Measurements from ENCODE around the gene MEIOB.
"Not testable (repeated sequence)": the region's sequence is repeated elsewhere in the genome, so short reads cannot be mapped to it uniquely, and the experiment has no call there.

The MEIOB gene

DNA sequence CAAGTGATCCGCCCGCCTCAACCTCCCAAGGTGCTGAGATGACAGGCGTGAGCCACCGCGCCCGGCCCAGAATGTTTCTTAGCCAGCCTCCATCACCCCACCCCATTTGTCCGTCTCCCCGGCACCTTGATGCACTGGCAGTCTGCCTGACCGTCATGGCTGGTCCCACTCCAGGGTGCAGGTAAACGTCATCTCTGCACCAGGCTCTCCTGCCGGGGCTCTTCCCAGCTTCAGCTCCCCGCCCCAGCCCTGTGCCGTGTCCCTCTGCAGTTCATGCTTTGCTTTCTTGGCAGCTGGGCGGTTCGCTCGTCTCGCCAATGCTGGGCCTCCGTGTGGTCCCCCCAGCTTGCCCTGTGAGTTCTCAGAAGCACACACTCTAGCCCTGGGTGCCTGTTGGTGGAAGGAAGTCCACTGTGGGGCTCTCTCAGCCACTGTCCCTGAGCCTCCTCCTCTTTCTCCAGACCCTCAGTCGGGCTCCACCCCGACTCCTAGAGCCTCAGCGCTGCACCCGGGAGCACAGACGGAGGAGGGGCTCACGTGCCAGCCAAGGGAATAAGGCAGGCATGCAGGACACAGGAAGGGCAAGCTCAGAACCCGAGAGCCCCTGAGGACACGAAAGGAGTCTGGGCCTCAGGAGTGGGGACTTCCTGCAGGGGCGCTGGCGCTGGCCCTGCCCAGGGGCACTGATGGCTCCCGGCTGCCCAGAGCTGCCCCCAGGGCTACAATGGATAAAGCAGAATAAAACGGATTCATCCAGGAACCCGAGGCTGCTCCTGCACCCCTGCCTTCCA is 34.3 kb upstream of the MEIOB start:
- no peak for FAIRE-seq

DNA sequence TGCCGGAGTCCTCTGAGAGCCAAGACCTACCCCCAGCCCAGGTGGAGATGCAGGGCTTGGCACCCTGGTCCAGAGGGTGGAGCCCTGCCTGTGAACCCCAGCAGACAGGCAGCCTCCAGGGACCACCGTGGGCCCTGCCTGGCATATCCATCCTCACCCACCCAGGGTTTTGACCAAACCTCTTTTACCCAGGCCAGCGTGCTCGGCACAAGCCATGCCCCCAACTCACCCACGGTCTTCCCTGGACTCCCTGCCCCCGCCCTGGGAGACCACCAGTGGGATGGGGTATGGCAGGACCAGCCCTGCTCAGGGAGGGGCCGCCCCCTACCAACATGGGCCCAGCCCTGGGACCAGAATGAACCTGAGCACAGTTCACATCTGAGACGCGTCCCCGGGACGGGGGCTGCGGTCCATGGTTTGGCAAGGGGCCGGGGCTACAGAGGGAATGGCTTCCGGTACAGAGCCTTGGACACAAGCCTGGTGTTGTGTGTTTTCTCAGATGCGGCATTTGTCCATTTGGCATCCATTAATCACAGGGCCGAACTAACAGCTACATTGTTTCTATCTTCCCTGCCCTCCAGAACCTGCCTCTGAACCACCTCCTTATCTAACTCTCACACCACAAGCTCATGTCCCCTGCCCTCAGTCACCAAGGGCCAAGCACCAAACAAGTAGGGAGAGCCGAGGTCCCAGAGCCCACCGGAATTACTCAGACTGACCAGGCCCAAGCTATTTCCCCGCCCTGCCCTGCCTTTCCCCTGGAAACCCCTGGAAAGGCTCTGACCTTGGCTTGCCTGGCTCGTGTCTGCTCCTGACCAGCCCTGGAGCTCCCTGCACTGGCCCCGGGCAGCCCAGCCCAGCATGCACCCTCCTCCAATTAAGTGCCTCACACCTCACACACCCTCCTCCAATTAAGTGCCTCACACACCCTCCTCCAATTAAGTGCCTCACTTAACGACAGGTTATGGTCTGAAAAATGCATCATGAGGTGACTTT is 32.2 kb upstream of the MEIOB start:
- no peak for FAIRE-seq

DNA sequence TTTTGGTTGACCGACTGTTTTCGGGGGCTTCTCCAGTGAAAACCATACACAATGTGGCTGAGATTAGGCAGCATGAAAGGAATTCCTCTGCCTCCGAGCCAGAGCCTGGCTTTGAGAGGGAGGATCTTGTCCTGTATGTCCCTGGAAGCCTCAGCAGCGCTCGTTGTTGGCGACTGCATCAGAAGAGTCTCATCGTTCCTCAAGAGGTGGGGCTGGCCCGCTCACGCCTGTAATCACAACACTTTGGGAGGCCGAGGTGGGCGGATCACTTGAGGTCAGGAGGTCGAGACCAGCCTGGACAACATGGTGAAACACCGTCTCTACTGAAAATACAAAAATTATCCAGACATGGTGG is 31.2 kb upstream of the MEIOB start:
- no peak for FAIRE-seq

DNA sequence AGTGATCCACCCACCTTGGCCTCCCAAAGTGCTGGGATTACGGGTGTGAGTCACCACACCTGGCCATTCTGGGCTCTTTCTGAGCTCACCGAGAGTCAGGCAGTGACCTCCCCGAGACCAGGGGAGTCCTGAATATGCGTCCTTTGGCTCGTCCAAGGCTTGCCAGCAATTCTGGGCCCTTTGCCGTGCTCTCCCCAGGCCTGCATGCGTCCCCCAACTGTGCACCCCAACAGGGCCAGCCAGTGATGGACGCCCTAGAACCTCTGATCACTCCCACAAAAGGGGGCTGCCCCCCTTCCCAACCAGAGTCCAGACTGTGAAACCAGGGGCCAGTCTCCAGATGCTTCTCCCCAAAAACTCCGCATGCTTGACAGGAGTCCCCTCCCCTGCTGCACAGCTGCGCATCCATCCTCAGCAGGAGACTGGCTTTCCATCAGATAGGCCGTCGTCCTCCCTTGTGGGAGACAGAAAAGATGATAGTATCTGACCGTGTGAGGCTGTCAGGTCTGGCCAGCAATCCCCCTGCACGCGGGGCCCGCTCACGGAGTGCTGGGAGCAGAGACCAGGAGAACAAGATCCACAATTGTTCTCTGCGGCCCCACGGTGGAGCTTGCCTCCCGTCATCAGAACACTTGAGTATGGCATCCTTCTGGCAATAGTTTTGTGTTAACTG is 30.7 kb upstream of the MEIOB start:
- no peak for FAIRE-seq

DNA sequence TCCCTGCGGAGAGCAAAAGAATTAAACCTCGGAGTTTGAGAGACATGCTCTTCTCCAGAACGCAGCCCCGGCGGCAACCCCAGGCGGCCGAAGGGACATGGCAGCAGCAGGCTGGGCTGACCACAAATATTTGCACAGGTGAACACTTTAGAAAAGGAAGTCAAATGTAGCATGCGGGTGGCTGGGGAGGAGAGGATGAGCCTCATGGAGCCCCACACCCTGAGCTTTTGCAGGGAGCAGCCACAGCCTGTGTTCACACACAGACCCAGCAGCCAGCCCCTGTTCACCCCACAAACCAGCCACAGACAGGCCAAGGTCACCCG is 28.4 kb upstream of the MEIOB start:
- FAIRE-seq, result no peak

DNA sequence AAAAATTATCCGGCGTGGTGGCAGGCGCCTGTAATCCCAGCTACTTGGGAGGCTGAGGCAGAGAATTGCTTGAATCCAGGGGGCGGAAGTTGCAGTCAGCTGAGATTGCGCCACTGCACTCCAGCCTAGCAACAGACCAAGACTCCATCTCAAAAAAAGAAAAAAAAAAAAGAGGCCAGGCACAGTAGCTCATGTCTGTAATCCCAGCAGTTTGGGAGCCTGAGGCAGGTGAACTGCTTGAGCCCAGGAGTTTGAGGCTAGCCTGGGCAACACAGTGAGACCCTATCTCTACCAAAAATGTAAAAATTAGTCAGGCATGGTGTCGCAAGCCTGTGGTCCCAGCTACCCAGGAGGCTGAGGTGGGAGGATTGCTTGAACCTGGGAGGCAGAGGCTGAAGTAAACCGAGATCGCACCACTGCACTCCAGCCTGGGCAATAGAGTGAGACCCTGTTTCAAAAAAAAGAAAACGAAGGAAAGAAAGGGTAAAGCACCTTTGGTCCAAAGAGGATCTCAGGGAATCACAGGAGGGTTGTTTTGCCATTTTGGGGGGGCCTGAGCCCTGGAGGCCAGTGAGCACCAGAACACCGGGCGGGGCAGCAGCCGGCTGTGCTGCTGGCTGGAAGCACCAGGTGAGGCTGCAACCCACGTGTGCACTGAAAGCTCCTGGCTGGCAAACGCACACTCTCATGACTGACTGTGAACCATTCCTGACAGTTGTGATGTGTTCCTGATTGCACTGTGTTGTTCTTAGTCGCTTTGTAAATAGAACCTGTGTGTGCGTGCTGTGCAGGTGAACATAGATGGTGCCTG is 27.9 kb upstream of the MEIOB start:
- FAIRE-seq, result no peak

DNA sequence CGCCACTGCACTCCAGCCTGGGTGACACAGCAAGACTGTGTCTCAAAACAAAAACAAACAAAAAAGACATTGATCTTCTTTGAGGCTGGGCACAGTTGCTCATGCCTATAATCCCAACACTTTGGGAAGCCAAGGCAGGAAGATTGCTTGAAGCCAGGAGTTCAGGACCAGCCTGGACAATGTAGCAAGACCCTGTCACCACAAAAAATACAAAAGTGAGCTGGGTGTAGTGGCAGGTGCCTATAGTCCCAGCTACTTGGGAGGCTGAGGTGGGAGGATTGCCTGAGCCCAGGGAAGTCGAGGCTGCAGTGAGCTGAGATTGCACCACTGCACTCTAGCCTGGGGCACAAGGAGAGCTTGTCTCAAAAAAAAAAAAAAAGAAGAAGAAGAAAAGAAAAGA is 25.7 kb upstream of the MEIOB start:
- FAIRE-seq, result not testable (repeated sequence)

DNA sequence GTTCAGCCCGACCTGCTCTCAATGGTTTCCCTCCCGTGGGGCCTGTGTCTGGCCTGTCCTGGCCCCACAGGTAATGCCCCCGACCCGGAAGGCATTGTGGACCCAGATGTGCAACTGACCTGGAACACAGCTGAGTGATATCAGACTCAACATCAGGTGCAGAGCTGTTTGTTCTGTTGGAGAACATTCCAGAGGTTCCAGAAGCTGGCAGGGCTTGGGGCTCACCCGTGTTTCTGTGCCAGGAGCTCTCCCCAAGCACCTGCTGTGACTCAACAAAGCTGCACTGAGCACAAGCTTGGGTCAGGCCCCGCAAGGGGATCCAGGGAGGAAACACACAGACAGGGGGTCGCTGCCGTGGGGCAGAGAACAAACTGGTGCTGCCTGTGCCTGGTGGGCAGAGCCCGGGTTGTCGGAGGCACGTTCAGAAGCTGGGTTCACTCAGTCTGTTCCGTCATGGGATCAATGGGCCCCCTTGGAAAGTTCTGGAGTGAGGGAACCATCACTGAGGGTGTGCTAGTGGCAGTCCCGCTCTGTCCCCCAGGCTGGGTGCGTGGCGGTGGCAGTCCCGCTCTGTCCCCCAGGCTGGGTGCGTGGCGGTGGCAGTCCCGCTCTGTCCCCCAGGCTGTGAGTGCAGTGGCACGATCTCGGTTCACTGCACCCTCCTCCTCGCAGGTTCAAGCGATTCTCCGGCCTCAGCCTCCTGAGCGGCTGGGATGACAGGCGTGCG is 24.1 kb upstream of the MEIOB start:
- no peak for FAIRE-seq

DNA sequence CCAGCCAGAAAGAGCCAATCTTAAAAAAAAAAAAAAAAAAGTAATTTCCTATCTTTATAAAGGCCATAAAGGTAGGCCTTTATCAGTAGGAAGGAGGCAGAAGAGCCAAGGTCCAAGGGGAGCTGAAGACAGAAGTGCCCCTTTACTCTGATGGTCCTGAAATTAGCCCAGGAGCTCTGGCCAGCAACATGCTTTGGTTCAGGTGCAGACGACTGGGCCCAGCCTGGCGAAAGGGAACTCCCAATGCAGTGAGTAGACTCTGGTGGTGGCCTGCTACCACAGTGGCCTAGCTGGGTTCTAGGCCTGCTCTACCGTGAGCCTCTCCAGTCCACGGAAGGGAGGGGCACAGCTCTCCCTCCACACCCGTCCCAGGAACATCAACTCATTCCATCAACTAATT is 23.1 kb upstream of the MEIOB start:
- FAIRE-seq, result no peak

DNA sequence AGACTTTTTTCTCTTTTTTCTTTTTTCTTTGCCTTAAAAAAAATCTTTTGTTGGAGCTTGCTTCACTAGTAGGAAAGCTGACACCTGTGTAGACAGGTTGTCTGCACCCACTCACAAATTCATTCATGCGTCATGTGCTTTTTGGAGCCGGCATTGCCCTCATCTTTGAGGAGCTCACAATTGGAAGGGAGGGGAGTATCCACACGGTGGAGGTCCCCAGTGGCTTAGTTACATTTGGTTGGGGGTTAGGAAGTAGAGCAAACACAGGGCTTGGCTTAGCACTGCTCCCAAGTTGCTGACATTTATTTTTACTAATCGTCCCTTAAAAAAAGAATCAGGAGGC is 18.7 kb upstream of the MEIOB start:
- no peak for FAIRE-seq

DNA sequence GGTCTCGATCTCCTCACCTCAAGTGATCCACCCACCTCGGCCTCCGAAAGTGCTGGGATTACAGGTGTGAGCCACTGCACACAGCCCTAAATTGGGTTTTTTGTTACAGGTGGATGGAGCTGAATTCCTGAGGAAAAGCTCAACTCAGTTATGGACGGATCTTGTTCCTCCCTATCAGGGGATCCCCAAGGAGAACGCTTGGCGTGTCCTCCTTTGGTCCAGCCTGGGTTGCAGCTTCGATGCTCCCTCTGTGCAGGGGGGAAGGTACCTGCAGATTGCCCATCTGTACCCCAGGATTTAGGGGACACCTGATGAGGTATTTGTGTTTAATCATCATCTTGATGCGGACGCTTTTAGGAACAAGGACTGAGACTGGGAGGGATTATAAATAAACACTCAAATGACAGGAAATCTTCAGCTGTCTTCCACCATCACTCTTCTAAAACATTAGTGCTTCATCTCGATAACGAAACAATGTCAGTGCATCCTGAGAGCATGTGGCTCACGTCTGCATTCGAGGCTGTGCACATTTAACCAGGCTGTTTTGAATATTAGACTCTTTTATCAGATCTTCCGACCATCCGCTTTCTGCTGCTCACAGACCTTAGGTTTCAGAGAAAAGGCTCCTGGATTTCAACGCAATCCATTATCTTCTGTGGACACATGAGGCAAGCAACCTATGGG is 18.2 kb upstream of the MEIOB start:
- no peak for FAIRE-seq

DNA sequence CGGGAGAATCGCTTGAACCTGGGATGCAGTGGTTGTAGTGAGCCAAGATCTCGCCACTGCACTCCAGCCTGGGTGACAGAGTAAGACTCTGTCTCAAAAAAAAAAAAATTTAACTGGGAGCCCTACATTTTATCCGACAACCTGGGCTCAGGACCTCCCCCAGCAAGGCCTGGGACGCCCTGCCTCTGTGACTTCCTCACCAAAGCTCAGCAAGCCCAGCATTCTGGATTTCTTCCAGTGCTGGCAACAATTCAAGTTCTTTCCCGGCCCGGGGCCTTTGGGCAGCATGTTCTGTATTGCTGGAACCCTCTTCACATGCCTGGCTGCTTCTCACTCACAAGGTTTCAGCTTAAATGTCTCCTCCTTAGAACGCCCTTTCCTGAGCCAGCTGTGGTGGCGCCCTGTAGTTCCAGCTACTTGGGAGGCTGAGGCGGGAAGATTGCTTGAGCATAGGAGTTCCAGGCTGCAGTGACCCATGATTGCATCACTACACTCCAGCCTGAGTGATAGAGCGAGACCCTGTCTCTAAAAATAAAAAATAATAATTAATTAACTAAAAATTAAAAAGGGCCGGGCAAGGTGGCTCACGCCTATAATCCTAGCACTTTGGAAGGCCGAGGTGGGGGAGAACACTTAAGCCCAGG is 15.9 kb upstream of the MEIOB start:
- no peak for FAIRE-seq

DNA sequence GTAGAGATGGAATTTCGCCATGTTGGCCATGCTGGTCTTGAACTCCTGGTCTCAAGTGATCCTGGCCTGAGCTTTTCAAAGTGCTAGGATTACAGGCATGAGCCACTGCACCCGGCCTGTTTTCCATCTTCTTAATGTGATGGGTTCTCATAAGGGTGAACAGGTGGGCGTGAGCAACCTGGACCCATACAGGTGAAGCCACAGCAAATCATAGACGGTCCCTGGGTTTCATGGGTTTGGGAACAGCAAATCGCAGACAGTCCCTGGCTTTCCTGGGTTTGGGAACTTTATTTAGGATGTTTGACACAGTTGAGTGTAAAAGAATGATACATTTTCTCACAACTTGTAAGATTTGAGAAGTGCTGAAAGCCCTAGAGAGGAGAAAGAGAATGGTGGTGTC is 12.9 kb upstream of the MEIOB start:
- no peak for FAIRE-seq

DNA sequence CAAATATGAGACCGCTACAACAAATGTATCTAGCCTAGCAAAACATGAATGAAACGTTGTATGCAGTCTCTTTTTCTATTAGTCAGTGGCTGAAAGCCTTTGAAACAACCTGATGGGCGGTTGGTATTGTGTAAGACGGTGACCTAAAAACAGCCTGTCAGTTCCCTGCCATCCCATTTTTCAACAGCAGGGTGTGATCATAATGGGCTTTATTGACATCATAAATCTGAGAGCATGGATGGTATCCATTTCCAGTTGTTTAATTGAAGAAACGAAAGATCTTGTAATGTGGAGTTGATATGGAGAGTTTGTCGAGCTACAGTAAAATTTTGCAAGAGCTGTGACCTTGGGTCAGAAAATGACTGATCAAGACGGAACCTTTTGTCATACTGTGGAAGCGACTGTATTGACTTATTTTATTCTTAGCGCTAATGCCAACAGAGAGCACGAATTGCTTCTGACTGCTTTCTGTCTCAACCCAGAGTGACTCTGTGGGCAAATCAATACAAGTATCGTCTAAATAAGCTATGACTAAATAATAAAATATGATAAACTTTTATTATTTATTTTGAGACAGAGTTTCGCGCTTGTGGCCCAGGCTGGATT is 12.3 kb upstream of the MEIOB start:
- FAIRE-seq, result no peak

DNA sequence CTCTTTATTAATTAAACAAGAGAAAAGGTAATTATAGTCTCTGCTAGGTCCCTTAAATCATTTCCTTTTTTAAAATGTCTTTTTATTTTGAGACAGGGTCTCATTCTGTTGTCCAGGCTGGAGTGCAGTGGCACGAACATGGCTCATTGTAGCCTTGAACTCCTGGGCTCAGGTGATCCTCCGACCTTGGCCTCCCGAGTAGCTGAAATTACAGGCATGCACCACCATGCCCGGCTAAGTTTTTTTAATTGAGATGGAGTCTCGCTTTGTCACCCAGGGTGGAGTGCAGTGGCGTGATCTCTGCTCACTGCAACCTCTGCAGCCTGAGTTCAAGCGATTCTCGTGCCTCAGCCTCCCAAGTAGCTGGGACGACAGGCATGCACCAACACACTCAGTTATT is 9.2 kb upstream of the MEIOB start:
- not testable (repeated sequence) for FAIRE-seq

DNA sequence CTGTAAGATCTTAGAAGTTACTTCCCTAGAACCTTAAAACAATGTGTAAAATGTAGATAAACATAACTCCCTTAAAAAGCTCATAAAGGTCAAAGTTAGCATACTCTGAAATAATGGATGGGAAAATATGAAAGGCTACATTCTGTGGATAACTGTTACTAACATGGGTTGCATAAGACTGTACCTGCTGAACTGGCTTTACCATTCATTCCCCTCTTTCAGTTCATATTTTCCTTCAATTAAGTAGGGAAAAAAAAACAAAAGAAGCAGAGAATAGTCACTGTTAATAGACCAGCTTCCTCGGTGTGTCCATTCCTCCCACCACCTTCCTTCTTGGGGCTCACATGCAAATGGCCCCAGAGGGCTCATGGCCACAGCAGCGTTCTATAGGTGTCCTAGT is 7.5 kb upstream of the MEIOB start:
- no peak for FAIRE-seq

DNA sequence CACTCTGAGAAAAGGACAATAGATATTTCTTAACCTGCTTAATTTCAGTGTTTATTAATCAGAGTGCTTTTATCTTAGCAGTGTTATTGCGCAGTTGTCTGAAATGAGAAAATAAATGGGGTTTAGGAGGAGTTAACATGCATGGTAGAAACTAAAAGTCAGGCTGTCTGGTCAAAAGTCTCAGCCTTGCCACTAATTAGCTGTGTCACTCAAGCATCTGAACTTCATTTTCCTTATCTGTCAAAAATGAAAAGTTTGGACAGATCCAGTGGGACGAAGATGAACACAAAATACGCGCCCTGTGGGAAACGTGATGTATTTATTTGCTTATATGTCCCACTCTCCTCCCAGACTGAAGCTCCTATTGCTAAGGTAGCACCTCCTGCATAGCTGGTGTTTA is 6.3 kb upstream of the MEIOB start:
- FAIRE-seq, result no peak

DNA sequence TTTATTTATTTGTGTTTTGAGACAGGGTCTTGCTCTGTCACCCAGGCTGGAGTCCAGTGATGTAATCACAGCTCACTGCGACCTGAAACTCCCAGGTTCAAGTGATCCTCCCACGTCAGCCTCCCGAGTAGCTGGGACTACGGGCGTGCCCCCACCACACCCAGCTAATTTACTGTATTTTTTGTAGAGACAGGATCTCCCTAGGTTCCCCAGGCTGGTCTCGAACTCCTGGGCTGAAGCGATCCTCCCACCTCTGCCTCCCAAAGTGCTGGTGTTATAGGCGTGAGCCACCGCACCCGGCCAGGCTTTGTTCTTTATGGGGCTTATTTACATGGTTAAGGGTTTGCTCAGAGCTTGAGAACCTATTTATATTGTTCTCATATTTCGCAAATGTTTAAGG is 5.8 kb upstream of the MEIOB start:
- no peak for FAIRE-seq

DNA sequence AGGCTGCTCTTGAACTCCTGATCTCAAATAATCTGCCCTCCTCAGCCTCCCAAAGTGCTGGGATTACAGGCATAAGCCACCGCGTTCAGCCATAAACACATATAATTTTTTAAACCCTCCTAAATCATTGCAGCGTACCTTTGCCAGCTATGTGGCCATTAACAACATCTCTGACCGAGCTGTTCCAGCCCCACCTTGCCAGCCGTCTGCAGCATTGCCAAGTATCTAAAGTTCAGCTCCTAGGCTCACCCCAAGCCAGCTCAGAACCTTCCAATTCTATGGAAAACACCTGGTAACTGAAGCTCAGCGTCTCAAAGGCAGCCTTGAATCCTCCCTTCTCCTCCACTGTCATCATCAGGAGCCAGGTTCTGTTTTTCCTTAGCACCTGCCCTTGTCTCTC is 5.1 kb upstream of the MEIOB start:
- FAIRE-seq, result no peak

DNA sequence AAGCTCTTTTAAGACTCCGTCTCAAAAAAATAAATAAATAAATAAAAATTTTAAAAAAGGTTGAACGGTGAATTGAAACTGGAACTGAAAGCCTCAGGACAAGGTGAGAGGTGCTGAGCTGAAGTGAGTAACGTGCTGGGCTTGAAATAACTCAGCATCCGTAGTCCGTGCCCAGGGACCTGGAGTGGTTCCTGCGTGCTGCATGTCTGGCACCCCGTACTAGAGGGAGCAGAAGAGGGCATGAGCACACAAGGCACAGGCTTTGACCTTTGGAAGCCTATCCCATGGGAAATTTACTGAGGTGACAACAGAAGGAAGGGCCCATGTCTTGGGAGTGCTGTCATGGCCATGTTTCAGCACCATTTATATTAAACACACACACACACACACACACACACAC is 4.5 kb upstream of the MEIOB start:
- no peak for FAIRE-seq

DNA sequence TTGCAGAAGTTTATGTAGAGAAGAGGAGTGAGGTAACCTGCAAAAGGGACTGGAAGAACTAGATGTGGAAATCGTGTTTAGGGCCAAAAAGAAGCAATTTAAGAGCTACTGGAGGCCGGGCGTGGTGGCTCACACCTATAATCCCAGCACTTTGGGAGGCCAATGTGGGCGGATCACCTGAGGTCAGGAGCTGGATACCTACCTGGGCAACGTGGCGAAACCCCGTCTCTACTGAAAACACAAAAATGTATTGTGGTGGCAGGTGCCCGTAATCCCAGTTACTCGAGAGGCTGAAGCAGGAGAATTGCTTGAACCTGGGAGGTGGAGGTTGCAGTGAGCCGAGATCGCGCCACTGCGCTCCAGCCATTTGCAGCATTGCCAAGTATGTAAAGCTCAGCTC is 4.1 kb upstream of the MEIOB start:
- FAIRE-seq, result not testable (repeated sequence)
